Adipose tissue (tissue), 3 donors: ENCODE data around the gene SERBP1. TPM values are rescaled to one million over a fixed set of nuclear protein-coding genes. Genes with fewer than 3 reads are reported as not detected.

Experiments used
- H3K27ac ChIP-seq: one replicate; pipeline ENCODE4 v1.5.1; 2013; ENCODE audit warnings: low read depth, low read length
- WGBS, 3 donors: extraction: QIAGEN DNeasy Blood & Tissue Kit; methylation state at CpG; one replicate each; pipeline ENCODE4 v1.1.7; 2013; 5-methylcytosine and 5-hydroxymethylcytosine counted together
- polyA plus RNA-seq, 3 donors: library from polyadenylated mRNA; stranded (reverse); fragments of 200-250 nt; gene quantifications; one replicate each; pipeline ENCODE4 v1.2.3, GENCODE V29; 2013
- donor health status: healthy with polysubstance abuse.
- donor health status: Bipolar disorder and iron deficiency.
- donor health status: healthy.

Gene SERBP1
- 100 to 1,000 TPM; 120 to 216 (median 146) TPM for polyA plus RNA-seq

GRCh38 chr1:67430358-67431155 is at the start of gene SERBP1:
Gene SERBP1 (minus strand): TSS chr1:67430402. CDS start chr1:67430300, 102 bp downstream.
- H3K27ac ChIP-seq = peak within 1 kb of the TSS; percentile 84
- WGBS, 3 donors = 0 to 1% (median 0%) methylated on average over 62 of the region's 62 CpGs

- WGBS, 3 donors = 31 to 43% (median 34%) methylated on average over 10 of the region's 10 CpGs
- no peak overlapping the region for H3K27ac ChIP-seq
These were observed 49.1 kb upstream of the SERBP1 start for GRCh38 chr1:67479146-67479891.

DNA sequence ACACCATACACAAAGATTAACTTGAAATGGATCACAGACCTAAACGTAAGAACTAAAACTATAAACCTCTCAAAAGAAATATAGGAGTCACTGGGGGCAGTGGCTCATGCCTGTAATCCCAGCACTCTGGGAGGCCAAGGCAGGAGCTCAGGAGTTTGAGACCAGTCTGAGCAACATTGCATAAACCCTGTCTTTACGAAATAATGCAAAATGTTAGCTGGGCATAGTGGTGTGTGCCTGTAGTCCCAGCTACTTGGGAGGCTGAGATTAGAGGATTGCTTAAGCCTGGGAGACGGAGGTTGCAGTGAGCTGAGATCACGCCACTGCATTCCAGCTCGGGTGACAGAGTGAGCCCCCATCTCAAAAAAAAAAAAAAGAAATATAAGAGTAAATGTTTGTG is 46.7 kb upstream of the SERBP1 start:
- 66 to 80% (median 77%) methylated on average over 5 of the region's 5 CpGs for WGBS, 3 donors
- no peak overlapping the region for H3K27ac ChIP-seq

- WGBS, 3 donors = 81 to 97% (median 85%) methylated on average over 2 of the region's 2 CpGs
- no peak overlapping the region for H3K27ac ChIP-seq
These were observed 45.8 kb upstream of the SERBP1 start for GRCh38 chr1:67476006-67476482.

DNA sequence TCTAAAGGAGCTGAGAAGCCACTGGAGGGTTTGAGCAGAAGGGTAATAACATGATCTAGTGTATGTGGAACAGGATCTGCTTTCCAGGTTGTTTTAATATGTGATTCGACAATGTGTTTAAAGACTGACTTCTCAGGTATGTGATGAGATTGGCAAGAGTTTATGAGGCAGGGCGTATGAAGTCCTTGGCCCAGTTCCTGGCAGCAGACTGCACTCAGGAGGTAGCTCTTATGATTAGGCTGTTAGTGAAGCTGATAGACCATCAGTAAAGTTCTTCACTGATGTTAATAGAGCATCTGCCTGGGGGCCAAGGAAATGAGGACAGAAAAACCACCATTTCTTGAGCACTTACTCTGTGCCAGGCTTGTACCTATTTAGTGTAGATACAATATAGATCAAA is 41.9 kb upstream of the SERBP1 start:
- no peak overlapping the region for H3K27ac ChIP-seq
- 47 to 86% (median 86%) methylated on average over 2 of the region's 2 CpGs for WGBS, 3 donors

DNA sequence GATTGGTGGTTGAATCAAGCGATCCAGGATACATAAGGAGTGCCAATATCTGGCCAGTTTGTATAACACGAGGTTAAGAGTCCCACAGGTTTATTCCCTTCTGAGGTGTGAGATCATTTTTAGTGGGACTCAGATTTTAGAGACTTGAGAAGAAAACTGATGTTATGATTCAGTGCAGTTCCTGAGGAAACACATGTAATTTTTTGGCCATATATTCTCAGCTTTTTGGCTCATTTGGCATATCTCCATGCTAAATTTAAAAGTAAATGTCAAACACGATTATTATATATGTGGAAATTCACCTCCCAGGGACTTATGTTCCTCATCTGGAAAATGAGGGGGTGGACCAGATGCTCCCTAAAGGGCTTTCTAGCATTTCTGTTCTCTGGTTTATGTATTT is 39.2 kb upstream of the SERBP1 start:
- H3K27ac ChIP-seq = no peak overlapping the region
- 45 to 67% (median 45%) methylated on average over 3 of the region's 3 CpGs for WGBS, 3 donors

DNA sequence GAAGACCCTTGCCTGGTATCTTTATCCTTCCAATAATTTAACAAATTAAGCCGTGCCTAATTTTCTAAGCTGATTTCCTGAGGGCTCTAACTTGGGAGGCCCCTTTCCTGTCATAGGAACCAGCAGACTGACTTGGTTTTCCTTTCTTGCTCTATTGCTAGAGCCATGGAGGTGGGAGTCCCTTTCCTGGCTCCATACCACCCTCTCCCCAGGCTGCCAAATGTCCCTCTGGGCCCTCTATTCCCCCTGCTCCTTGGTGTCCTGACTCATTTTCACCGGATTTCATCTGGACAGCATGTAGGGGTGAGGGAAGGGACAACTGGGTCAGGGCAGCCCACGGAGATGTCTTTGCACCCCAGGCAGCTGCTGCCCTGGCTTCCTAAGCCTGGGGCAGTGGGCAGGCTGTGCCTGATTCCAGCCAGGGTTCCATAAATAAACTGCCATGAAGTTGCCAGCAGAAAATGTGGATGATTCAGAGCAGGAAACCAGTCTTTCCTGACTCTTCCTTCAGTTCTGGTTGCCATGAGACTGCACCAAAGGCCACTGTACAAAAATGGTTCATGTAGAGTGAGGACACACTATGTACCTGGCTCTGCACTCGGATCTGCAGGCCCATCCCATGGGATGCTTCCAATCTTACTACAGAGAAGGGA is 38.0 kb upstream of the SERBP1 start:
- WGBS, 3 donors = 60 to 63% (median 62%) methylated on average over 4 of the region's 4 CpGs
- no peak overlapping the region for H3K27ac ChIP-seq

- H3K27ac ChIP-seq = no peak overlapping the region
- 54 to 66% (median 57%) methylated on average over 4 of the region's 4 CpGs for WGBS, 3 donors
These were observed 35.2 kb upstream of the SERBP1 start for GRCh38 chr1:67465375-67465774.

- 85 to 87% (median 87%) methylated on average over 5 of the region's 5 CpGs for WGBS, 3 donors
- H3K27ac ChIP-seq = no peak overlapping the region
These were observed 34.5 kb upstream of the SERBP1 start for GRCh38 chr1:67464746-67465145.

DNA sequence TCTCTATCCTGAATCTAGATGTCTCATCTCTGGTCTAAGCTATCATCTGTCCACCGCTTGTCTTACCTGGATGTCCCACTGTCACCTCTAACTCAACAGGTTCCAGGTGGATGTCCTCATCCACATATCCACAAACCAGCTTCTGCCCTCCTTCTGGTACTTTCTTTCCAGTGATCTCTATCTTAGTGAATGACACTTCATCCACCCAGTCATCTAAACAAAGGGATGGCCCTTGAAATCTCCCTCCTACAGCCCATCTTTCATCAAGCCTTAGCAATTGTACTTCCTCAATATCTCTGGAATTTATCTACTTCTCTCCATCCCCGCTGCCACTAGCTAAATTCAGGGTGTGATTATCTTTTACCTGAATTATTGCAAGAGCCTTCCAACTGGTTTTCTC is 33.9 kb upstream of the SERBP1 start:
- WGBS, 3 donors = 91 to 99% (median 92%) methylated on average over 2 of the region's 2 CpGs
- no peak overlapping the region for H3K27ac ChIP-seq

- WGBS, 3 donors = 85 to 91% (median 90%) methylated on average over 7 of the region's 7 CpGs
- no peak overlapping the region for H3K27ac ChIP-seq
These were observed 33.2 kb upstream of the SERBP1 start for GRCh38 chr1:67463298-67463955.

- H3K27ac ChIP-seq = no peak overlapping the region
- WGBS, 3 donors = 49 to 69% (median 60%) methylated on average over 9 of the region's 9 CpGs
These were observed 30.7 kb upstream of the SERBP1 start for GRCh38 chr1:67460676-67461500.

DNA sequence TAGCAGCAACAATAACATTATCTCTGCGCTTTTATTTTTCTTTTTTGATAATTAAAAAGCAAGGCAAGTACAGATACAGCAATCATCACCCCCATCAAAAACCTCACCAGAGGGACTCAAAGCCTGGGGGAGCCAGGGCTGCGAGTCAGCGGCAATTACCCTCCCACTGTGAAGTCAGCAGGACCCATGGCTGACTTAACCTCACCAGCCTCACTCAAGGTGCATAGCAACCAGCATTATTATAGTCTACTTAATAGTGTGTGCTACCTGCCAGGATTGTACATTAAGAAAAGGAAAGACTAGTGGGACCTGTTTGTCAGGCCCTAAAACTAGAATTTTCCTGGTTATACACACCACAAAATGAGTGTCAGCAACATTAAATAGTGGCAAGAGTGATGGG is 28.9 kb upstream of the SERBP1 start:
- H3K27ac ChIP-seq = no peak overlapping the region
- 93 to 99% (median 97%) methylated on average over 3 of the region's 3 CpGs for WGBS, 3 donors

GRCh38 chr1:67458663-67459062 is 28.5 kb upstream of the SERBP1 start:
- H3K27ac ChIP-seq = no peak overlapping the region
- WGBS, 3 donors = 56 to 80% (median 76%) methylated on average over 1 of the region's 1 CpG

- 30 to 87% (median 44%) methylated on average over 1 of the region's 1 CpG for WGBS, 3 donors
- H3K27ac ChIP-seq = no peak overlapping the region
These were observed 27.0 kb upstream of the SERBP1 start for GRCh38 chr1:67457247-67457646.

DNA sequence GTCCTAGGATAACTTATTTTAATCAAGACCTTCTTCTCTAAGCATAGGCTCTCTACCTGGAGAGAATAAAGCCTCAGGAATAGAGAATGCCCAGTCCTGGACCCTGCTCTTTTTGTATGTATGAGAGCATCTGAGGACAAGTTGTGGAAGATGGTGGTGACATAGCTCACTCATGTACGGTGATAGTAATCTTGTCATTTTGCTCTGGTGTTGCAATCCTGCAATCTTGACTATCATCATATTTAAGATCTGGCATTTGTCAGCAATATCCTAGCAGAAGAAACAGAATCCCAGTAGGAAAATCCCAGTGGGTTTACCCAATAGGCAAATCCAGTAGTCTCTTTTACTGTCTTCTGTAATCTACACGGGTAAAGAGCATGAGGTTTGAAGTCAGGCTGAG is 21.6 kb upstream of the SERBP1 start:
- 65 to 81% (median 70%) methylated on average over 2 of the region's 2 CpGs for WGBS, 3 donors
- no peak overlapping the region for H3K27ac ChIP-seq

- WGBS, 3 donors = 47 to 63% (median 50%) methylated on average over 2 of the region's 2 CpGs
These were observed 21.2 kb upstream of the SERBP1 start for GRCh38 chr1:67451356-67451755.

GRCh38 chr1:67446893-67447292 is 16.7 kb upstream of the SERBP1 start:
- H3K27ac ChIP-seq = no peak overlapping the region
- 18 to 35% (median 29%) methylated on average over 1 of the region's 1 CpG for WGBS, 3 donors

More at GRCh38 chr1:67451356-67451755, 21.2 kb upstream of the SERBP1 start:
- no peak overlapping the region for H3K27ac ChIP-seq
